Stimulated activated CD8-positive, alpha-beta memory T cell treated with anti-CD3 and anti-CD28 coated beads, Interleukin-7, amount 100 ng/mL, for 24 hours (primary cell): Measurements from ENCODE around the gene TMEM184B.

ENCODE experiments used
- DNase-seq: peaks from one replicate; pipeline ENCODE4 v3.0.0-alpha.2; 2020; ENCODE audit warnings: low read depth

The TMEM184B gene

DNA sequence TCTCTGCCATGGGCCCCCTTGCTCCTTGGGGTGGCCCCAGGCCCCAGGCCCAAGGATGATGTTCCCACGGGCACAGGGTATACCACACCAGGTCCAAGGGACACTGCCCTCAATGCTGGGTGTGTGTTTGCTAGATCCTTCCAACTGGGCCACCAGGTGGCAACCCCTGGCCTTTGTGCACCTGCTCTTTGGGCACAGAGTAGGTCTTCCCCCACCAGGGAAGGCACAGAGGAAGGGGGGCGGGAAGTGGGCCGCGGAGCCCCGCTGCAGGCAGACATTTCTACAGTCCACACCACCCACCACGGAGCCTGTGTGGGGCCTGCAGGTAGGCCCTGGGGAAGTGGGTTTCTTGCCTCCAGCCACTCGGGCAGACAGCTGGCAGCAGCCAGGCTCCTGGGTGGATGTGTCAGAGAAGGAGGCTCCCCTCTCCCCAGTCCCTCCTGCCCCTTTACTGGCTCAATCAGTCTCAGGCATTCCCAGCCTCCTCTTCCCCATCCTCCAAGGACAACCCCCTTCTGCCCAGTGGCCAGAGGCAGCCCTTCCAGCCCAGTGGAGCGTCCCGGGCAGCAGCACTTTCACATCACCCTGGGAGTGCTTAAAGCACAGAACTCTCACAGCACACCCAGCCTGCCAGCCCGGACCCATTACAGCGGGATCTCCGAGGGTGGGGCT, 49.4 kb downstream of the TMEM184B start:
- no peak for DNase-seq

DNA sequence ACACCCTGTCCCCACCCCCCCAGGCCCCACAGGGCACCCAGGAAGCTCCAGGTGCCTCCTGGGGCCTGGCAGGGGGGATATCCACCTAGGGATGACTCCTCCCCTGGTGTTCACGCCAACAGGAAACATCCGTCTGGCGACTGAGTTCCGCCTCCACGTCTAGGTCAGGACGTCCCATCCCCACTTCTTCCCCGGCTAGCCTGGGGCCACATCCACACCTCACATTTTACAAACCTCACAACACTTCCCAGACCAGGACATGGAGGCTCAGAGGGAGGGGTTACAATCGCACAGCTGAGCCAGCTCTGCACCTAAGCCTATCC, 50.1 kb downstream of the TMEM184B start:
- DNase-seq, result no peak

DNA sequence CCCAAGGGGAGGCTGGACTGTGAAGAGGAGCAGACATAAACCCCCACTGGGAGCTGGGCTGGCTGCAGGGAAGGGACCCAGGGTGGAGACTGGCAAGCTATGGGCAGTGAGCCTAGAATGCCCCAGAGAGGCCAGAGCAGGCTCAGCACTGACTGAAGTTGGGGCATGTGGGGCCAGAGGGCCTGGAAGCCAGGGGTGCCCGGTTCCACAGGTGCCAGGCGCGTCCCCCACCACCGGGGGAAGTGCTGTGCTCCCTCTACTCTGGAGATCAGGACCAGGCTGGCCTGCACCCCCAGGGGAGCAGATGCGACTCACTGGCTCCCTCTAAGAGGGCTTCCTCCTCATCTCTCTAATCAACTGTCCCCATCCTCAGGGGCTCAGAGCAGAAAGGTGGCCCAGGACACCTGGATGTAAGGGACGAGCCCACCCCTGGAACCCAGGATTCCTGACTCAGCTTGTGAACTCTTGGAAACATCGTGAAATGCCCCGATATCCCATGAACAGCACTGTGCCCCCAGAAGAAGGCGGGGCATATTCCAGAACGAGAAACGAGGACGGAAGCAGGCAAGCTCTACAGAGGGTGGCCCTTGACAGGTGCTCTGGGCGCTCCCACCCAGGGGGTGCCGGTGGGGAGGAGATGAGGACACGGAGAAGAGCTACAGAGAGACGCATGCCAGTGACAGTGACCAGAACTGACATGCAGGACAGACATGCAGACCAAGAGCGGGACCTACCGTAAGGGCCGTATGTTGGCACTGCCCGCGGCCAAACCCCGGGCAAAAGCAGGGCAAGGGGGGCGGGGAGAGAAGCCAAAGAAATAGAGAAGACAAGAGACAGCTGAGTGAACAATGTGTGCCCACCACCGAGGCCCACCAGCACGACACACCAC, 50.7 kb downstream of the TMEM184B start:
- DNase-seq, result no peak

DNA sequence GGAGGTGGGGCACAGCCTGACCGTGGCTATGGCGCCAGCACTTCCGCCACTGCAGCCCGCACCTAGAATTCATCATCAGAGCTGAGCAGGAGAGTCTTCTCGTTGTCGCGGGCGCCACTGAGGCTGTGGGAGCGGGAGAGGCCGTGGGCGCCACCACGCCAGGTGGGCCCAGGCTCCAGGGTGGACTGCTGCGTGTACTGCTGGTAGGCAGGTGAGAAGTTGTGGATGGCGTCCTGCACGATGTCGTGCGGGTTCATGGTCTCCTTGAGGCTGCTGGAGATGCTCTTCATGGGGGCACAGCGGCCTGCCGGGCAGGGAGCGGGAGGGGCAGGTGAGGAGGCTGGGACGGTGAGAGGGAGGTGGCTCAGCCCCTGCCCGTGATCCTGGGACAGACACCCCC, 51.4 kb downstream of the TMEM184B start:
- DNase-seq, result no peak

DNA sequence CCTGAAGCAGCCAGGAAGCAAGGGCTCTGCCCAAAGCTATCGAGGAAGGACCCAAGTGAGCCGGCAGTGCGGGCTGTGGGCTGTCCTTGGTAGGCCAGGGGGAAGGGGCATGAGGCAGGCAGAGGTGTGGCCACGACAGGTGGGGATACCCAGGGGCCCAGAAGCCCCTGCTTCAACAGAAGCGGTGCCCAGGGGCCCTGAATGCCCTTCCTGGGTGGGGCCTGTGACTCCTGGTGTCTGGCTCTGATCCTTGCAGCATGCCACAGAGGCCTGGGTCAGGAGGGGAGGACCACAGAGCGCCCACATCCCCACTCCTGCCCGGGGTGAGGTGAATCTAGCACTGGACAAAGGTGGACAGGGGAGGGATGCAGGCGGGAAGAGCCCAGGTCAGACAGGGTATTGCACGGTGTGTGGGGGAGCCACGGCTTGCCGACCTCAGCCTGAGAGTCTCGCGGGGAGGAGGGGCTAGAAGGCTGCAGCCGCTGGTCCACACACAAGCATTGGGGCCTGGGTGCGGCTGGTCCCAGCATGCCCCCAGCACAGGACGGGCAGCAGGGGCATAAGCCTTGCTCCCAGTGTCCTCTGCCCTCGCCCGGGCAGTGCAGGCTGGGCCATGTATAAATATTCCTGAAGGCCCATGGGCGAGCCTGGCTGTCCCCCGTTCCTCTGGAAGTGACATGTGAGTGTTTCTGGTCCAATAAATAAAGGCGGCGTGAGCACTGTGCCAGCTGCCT, 52.0 kb downstream of the TMEM184B start:
- no peak for DNase-seq

DNA sequence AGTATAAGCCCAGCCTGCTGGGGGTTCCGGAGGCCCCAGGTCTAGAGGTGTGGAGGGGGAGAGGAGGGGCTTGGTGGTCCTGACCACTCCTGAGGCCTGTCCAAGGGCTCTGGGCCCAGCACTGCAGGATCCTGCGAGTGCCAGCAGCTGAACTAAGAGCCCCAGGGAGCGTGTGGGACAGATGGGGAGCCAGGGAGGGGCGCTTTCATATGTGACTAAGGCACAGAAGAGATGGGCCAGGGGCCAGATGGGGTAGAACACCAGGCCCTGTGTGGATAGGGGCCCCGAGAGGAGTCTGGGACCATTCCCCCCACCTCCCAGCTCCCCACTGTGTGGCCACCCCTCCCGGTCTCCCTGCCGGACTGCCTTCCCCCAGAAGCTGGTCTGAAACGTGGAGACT, 52.6 kb downstream of the TMEM184B start:
- DNase-seq, result no peak

DNA sequence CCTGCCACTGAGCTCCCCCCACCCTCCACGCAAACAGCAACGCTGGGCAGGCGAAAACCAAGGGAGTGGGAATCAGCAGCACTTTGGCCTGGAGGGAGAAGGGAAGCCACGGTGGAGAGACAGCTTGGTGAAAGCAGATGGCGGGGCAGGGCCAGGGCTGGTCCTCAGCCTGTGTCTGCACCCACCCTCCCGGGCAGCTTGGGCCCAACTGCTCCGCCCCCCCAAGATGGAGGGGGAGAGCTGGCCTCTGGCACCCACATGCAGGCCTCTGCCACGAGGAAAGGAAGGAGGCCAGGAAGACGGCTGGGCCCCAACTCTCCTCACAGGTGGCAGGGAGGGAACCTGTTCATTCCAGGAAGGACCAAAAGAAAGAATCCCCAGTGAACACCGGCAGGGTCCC, 53.2 kb downstream of the TMEM184B start:
- no peak for DNase-seq

DNA sequence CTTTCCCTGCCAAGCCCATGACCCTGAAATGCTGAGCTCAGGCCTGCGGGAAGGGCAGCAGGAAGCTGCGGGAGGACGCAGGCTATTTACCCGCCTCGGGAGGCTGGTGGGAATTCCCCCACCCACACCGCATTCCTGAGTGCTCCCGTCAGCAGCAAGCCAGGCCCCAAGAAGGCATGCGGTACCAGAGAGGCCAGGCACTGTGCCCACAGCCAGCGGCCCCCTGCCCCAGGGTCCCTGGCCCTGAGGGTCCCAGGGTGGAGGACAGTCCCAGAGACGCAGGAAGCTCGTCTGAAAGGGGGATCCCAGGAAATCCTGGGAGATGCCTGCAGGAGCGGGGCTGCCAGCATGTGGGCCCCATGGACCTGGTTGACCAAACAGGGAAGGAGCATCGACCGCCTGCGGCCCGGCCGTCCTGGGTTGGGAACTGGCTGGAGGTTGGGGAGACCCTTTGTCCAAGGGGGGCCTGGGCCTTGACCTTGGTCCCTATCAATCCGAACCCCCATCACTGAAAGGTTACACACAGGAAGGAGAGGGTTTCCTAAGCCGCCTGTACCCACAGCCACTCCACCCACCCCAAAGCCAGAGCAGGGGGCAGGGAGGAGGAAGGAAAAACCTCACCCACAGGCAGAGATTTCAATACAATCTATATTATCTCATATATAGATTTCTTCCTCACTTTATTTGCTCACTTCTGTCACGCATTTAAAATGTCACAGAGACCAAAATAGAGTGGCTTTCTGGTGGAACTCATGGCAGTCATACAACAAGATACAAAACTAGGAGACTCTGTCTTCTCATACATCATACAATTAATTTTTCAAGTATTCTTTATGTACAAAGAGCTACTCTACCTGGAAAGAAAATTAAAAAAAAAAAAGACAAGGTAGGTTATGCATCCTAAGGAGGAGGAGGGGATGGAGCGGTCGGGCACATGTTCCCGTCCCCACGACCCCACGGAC, 53.9 kb downstream of the TMEM184B start:
- DNase-seq, result no peak

DNA sequence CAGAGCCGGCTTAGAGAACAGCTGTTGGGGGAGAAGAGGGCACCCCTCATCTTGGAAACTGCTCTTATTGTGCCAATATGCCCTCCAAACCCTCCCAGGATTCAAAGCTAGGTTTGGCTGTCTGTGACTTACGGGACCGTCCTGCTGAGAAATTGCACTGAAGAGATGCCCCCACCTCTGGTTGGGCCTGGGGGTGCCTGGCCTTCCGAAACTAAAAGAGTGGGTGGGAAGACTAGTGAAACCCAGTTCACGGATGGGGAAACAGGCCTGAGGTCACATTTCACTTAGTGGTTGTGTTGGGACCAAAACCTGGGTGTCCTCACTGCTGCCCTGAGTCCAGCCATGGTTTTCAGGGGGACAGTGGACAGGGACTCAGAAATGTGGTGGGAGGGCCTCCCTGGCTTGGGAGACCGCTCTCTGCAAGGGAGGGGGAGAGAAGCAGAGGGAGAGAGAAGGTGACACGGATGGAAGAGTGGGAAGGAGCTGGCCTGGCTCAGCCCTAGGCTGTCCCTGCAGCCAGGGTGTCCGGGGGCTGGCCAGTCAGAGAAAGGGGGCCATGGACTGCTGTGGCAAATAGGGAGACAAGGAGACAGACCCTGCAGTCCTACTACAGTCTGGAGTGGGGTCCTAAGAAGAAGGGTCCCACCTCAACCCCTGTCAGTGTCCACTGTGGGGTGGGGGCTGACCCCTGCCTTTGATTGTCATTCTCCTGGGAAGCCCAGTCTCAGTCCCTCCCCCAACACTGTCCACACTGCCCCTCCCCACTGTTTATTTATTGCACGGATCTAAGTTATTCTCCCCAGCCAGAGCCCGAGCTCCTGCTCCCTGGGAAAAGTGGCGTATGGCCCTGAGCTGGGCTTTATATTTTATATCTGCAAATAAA, 57.4 kb downstream of the TMEM184B start:
- DNase-seq, result no peak

DNA sequence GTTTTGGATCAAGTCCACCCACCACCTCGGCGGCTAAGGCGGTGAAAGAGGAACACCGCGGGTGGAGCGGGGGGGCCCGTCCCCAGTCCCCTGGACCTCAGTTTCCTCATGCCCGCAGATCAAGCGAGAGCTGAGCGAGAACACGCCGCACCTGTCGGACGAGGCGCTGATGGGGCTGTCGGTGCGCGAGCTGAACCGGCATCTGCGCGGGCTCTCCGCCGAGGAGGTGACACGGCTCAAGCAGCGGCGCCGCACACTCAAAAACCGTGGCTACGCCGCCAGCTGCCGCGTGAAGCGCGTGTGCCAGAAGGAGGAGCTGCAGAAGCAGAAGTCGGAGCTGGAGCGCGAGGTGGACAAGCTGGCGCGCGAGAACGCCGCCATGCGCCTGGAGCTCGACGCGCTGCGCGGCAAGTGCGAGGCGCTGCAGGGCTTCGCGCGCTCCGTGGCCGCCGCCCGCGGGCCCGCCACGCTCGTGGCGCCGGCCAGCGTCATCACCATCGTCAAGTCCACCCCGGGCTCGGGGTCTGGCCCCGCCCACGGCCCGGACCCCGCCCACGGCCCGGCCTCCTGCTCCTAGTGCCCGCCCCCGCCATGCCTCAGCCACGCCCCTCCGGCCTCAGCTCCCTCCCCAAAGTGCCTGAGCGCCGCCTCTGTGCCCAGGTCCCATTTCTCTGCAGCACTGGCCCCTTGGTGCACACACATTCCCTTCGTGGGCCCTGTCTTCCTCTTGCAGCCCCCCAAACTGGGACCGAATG, 58.3 kb downstream of the TMEM184B start:
- DNase-seq, result no peak

DNA sequence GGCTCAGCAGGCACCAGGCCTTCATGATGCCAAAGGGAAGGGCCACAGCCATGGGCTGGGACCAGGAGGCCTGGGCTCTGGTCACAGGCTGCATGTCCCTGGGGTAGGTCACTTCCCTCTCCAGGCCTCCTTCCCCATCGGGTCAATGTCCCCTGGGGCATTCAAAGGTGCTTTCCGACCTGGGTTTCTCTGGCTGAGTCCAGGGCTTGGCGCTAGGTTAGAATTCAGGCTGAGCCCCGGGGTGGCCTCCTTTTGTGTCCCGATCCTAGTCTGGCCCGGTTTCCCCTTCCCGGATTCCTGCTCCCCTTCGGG, 58.9 kb downstream of the TMEM184B start:
- DNase-seq, result no peak

DNA sequence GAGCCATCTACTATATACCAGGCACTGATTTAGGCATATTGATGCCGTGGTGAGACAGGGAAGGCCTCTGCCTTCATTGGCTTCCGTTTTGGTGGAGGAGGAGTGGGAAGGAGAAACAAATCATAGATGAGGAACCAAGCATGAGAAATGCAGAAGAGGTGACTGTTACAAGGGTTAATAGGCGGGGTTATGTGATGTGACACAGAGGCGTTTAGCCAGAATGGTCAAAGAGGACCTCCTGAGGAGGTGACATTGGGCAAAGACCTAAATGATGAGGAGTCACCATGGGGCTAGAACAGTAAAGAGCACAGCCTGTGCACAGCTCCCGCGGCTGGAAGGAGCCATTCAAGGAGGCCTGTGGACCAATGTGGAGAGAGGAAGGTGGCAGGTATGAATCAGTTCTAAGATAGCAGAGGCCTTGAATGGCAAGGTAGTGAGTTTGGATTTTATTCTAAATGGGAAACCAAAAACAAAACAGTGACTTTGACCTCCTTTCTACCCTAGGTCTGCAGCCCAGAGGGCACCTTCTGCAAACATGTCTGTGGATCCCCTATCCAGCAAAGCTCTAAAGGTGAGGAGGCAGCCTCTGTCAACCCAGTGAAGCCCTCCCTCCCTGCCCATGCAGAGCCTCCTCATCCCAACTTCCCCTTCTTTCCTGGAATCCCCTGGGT, 59.4 kb downstream of the TMEM184B start:
- DNase-seq, result no peak

DNA sequence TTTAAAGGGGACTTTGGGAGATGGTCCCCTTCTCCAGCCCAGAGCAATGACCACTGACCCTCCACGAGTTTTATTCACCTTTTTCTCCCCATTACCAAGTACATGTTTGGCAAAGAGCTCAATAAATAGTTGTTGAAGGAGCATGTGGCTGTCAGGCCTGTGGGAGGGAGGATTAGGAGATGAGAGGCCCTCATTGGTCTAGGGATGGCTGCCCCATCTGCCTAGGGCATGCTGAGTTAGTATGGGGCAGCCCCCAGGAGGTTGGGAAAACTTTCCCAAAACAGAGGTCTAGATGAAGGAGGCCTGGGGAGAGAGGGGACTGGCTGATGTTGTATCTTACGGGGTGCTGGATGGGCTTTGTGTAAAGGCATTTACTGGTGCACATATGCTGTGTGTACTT, 60.4 kb downstream of the TMEM184B start:
- no peak for DNase-seq

DNA sequence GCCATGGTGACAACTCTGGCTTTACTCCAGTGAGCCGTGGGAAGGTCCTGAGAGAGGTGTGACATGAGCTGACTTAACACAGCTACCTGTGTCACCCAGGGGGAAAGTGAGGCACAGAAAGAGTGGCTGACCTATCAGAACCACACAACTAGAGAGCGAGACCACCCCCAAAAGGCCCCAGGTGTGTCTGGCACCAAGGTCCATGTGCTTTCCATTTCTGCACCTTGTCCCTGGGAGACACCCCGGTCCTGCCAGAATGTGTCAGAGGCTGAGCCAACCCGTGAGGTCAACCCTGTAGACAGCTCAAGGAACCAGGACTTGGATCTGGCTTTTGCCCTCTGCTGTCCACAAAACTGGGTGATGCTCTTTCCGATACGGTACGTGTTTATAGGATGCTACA, 61.3 kb downstream of the TMEM184B start:
- no peak for DNase-seq

DNA sequence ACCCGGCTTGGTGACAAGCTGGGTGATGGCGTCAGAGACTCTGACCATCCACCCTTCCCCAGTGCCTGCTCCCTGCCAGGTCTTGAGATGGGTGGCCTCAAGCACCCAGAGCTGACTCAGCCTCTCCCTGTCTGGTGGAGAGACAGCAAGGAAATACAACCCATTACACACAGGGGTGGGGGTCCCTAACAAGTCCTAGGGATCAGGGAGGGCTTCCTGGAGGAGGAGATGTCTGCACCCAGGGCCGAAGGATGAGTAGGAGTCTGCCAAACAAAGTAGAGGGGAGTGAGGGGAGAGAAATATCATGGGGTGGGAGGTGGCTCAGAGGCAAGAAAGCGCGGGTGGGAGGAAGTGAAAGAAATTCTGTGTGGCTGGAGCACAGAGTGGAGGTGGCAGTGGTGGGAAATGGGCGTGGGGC, 64.2 kb downstream of the TMEM184B start:
- no peak for DNase-seq

DNA sequence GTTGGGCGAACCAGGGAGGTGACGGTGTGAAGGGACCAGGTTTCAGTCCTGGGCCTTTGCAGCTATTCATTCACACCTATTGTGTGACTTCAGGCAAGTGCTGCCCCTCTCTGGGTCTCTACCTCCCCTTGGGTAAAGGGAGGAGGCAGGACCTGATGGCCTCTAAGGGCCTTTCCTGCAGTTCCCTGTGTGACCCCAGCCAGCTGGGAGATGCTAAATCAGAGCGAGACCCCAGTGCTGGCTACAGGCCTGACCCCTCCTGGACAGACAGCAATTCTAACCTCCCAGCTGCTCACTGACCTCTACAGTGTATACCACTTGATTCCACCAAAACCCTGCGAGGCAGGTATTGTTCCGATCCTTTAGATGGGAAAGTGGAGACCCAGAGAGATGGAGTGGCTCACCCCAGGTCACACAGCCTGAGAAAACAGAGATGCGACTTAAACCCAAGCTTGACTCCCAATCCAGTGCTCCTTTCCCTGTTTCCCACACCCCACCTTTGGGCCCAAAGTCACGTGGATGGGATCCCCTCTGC, 64.8 kb downstream of the TMEM184B start:
- DNase-seq, result no peak

DNA sequence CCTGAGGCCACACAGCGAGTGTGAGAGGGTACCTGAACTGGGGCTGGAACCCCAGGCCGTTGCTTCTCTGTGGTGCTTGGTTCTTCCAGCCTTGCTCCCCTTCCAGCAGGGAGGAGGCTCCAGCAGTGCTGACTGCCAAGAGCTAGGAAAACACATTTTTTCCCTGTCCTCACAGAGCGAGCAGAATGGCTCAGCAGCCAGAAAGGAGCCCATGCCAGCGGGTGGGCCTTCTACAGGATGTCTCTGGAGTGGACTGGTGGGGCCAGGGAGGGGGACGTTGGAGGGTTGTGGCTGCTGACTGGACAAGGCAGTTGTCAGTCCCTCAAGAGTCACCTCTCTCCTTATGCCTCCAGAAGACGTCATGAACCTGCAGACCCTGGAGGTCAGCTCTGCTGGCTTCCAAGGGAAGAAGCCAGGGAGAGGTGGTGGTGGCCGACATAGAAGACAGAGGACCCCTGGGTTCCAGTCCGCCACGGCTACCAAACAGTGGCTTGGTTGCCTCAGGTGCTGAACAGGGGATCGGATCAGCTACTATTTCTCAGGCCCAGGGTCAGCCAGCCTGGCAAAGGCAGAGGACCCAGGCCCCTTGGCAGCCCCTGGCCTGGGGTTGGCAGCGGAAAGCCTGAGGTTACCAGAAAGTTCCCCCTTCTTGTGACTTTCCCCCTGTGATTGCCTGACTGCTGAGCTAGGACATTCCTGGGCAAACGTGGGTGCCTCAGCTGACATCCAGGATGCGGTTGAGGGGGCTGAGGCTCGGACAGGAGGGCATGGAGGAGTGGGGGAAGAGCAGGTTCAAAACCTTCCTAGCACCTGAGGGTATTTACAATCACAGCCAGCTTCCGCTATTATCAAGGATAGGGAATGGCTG, 67.3 kb downstream of the TMEM184B start:
- no peak for DNase-seq

DNA sequence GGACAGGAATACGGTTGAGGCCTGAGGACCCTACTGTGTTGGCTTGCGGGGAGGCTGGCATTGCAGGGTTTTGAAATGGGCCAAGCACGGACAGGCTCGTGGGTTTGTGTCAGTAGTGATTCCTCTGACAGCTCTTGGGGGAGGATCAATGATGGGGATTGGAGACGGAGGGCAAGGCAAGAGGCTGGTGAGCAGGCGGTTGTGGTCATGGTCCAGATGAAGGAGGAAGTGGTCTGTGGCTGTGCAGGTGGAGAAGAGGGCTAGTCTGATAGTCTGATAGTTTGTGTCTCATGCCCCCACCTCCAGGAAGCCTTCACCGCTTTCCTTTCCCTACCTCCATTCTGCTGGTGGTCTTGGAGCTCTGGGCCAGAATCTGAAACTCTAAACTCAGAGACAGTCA, 68.0 kb downstream of the TMEM184B start:
- no peak for DNase-seq
